Breast epithelium (tissue), 4 donors: ENCODE data around the gene CIPC. TPM values are rescaled to one million over a fixed set of nuclear protein-coding genes. Genes with fewer than 3 reads are reported as not detected.

ENCODE experiments used
- DNase-seq, 2 donors: peaks; one replicate each; pipeline ENCODE4 v3.0.0-alpha.2; 2019; ENCODE audit warnings: low spot score in 2 of 2
- H3K27ac ChIP-seq, 2 donors: fragments of 200-600 bp; sonication (generic) in 1 of 2; one replicate each; pipeline ENCODE4 v1.5.1; 2016 to 2019; ENCODE audit warnings: mild to moderate bottlenecking in 1 of 2
- H3K27me3 ChIP-seq, 2 donors: fragments of 200-600 bp; sonication (generic) in 1 of 2; one replicate each; pipeline versions ENCODE4 v1.5.1 to v1.6.0; 2017 to 2019; ENCODE audit warnings: control low read depth in 1 of 2, mild to moderate bottlenecking in 1 of 2
- H3K36me3 ChIP-seq: fragments of 200-600 bp; one replicate; pipeline ENCODE4 v1.5.1; 2019
- H3K4me1 ChIP-seq, 2 donors: fragments of 200-600 bp; sonication (generic); one replicate each; pipeline ENCODE4 v1.5.1; 2016 to 2019; ENCODE audit warnings: control low read depth in 1 of 2
- H3K4me3 ChIP-seq, 3 donors: fragments of 200-600 bp; sonication (generic); 1 replicate in 2 of 3; 2 replicates in 1 of 3; pipeline ENCODE4 v1.5.1; 2016 to 2019; ENCODE audit warnings: mild to moderate bottlenecking in 3 of 3, moderate library complexity in 2 of 3
- H3K9me3 ChIP-seq, 2 donors: fragments of 200-600 bp; sonication (generic) in 1 of 2; one replicate each; pipeline ENCODE4 v1.5.1; 2016 to 2019; ENCODE audit warnings: control low read depth in 1 of 2
- POLR2A ChIP-seq: fragments of 450-650 bp; IDR thresholded peaks from one replicate; pipeline ENCODE4 v1.6.1; 2016; ENCODE audit warnings: antibody characterized with exemption, mild to moderate bottlenecking, moderate library complexity
- POLR2AphosphoS5 ChIP-seq, 3 donors: sonication (generic); formaldehyde crosslinking; IDR thresholded peaks; one replicate each; pipeline ENCODE4 v1.6.1; 2017; ENCODE audit warnings: antibody characterized with exemption in 3 of 3
- intact Hi-C: fragments of 100-400 bp; cut with DNase I; formaldehyde crosslinking; loops from one replicate; pipeline ENCODE4 v1.15.1; 2023; ENCODE audit warnings: low total_unique reads
- total RNA-seq, 3 donors: library from RNA; depleted of rRNA; stranded (reverse); fragments of >200 nt; gene quantifications; one replicate each; pipeline ENCODE4 v1.1.0, GENCODE V29; 2016
- TF ChIP-seq, protein P1 (sequence below), 3 donors: fragments of 450-650 bp; IDR thresholded peaks; one replicate each; pipeline ENCODE4 v1.5.1; 2016 to 2017; ENCODE audit warnings: antibody characterized with exemption in 3 of 3, mild to moderate bottlenecking in 3 of 3, moderate library complexity in 3 of 3

CIPC gene
- total RNA-seq, 3 donors from 2014 or later = 40.6 to 64.8 (median 50.7) TPM

DNA sequence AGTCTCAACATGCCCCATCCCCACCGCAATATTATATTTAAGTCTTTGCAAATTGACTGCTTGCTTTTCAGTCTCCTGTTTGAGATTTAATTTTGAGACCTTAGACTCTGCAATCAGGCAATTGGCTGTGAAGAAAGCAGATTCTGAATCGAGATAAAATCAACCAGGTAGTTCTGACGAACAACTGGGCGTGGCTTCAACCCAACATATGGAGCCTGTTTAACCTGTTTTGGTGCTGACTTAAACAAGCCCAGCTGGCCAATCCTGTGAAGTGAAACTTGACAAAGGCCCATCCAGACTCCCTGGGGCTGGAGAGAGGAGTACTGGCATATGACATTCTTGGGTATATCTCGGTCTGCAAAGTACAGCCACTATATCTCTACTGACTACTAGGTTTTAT is 9.8 kb upstream of the CIPC start:
- H3K9me3 ChIP-seq = peaks cover 8 to 12% of the 10 kb centered on the region in 2 donors
- peaks cover 0 to 9% of the 10 kb centered on the region in 2 donors for H3K4me1 ChIP-seq
- H3K27ac ChIP-seq = peak overlapping the region; percentile 84 to 89
- DNase-seq = peak; percentile 86 to 88
- intact Hi-C loops = no loop called here
- TF ChIP-seq POLR2AphosphoS5 (IDR thresholded peaks at IDR 0.05) (peak in 2 of 3 donors; percentile 35 to 55), POLR2A (no peak)
- TF ChIP-seq, protein P1, sequence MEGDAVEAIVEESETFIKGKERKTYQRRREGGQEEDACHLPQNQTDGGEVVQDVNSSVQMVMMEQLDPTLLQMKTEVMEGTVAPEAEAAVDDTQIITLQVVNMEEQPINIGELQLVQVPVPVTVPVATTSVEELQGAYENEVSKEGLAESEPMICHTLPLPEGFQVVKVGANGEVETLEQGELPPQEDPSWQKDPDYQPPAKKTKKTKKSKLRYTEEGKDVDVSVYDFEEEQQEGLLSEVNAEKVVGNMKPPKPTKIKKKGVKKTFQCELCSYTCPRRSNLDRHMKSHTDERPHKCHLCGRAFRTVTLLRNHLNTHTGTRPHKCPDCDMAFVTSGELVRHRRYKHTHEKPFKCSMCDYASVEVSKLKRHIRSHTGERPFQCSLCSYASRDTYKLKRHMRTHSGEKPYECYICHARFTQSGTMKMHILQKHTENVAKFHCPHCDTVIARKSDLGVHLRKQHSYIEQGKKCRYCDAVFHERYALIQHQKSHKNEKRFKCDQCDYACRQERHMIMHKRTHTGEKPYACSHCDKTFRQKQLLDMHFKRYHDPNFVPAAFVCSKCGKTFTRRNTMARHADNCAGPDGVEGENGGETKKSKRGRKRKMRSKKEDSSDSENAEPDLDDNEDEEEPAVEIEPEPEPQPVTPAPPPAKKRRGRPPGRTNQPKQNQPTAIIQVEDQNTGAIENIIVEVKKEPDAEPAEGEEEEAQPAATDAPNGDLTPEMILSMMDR (IDR thresholded peaks at IDR 0.05) = no peak
- no peaks in the 10 kb centered on the region for H3K27me3 ChIP-seq
- no peaks in the 10 kb centered on the region for H3K36me3 ChIP-seq
- H3K4me3 ChIP-seq = no peak overlapping the region

DNA sequence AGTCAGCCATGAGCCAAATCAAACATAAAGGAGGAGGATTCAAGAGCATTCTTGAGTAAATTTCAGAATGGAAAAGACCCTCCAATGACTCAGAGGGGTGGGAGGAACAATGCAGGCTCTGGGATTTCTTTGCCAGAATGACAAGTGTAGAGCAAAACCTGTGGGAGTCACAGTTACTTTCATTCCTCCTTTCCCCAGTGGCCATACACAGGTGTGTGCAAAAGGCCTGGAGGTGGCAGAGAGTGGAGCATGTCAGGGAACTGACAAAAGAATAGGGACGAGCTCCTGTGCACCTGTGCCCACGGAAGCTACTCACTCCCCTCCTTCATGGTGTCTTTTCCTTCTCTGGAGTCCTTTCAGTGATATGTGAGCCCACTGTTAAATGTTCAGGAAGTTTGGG is 9.4 kb upstream of the CIPC start:
- H3K27me3 ChIP-seq = no peaks in the 10 kb centered on the region
- no peak overlapping the region for H3K4me3 ChIP-seq
- peaks cover 0 to 9% of the 10 kb centered on the region in 2 donors for H3K4me1 ChIP-seq
- no peak for DNase-seq
- H3K9me3 ChIP-seq = peaks cover 8 to 12% of the 10 kb centered on the region in 2 donors
- H3K36me3 ChIP-seq = no peaks in the 10 kb centered on the region
- TF ChIP-seq POLR2A (no peak), POLR2AphosphoS5 (IDR thresholded peaks at IDR 0.05) (no peak)
- TF ChIP-seq, protein P1 (IDR thresholded peaks at IDR 0.05) = no peak
- intact Hi-C loops = no loop called here
- H3K27ac ChIP-seq = peak overlapping the region; percentile 84 to 89

DNA sequence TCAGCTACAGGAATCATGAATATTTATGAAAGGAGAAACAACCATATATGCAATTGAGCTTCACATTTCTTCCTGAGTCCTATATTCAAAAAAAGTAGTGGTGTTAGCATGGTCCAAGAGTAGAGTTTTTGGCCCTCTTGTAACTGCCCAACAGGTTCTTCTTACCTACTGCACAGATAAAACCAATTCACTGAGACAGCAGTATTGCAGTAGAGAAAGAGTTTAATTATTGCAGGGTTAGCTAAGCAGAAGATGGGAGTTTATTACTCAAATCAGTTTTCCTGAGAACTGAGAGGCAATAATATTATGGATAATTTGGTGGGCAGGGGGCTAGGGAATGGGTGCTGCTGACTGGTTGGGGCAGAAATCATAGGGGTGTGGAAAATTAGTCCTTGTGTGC is 6.5 kb upstream of the CIPC start:
- no peak overlapping the region for H3K27ac ChIP-seq
- intact Hi-C loops = no loop called here
- no peaks in the 10 kb centered on the region for H3K27me3 ChIP-seq
- peaks cover 0 to 5% of the 10 kb centered on the region in 2 donors for H3K4me1 ChIP-seq
- no peaks in the 10 kb centered on the region for H3K36me3 ChIP-seq
- H3K4me3 ChIP-seq = no peak overlapping the region
- H3K9me3 ChIP-seq = peaks cover 8 to 12% of the 10 kb centered on the region in 2 donors
- no peak for DNase-seq
- TF ChIP-seq POLR2AphosphoS5 (IDR thresholded peaks at IDR 0.05) = no peak
- no peak for TF ChIP-seq POLR2A
- TF ChIP-seq, protein P1 (IDR thresholded peaks at IDR 0.05) = no peak

DNA sequence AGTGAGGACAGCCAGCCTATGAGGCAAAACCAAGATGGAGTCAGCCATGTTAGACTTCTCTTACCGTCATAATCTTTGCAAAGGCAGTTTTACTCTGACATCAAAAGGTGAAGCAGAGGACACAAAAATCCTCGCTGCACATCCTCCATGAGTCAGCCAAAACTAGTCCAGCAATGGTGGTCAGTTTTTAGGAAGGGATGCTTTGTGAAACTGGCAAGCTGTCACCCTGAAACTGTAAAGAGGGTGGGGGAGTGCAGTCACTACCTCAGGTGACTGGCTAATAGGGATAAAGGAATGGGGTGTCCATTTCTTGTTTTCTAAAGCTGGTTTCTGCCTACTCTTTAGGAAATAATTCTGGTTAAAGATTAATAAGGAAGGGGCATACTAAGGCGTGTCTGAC is 5.4 kb upstream of the CIPC start:
- Histone ChIP-seq H3K4me1 (peaks cover 0 to 13% of the 10 kb centered on the region in 2 donors), H3K4me3 (no peak overlapping the region), H3K27me3 (no peaks in the 10 kb centered on the region), H3K36me3 (no peaks in the 10 kb centered on the region), H3K27ac (no peak overlapping the region), H3K9me3 (peaks cover 8 to 12% of the 10 kb centered on the region in 2 donors)
- intact Hi-C loops = no loop called here
- no peak for DNase-seq
- no peak for TF ChIP-seq POLR2AphosphoS5 (IDR thresholded peaks at IDR 0.05)
- TF ChIP-seq, protein P1 (IDR thresholded peaks at IDR 0.05) = no peak
- TF ChIP-seq POLR2A = no peak

DNA sequence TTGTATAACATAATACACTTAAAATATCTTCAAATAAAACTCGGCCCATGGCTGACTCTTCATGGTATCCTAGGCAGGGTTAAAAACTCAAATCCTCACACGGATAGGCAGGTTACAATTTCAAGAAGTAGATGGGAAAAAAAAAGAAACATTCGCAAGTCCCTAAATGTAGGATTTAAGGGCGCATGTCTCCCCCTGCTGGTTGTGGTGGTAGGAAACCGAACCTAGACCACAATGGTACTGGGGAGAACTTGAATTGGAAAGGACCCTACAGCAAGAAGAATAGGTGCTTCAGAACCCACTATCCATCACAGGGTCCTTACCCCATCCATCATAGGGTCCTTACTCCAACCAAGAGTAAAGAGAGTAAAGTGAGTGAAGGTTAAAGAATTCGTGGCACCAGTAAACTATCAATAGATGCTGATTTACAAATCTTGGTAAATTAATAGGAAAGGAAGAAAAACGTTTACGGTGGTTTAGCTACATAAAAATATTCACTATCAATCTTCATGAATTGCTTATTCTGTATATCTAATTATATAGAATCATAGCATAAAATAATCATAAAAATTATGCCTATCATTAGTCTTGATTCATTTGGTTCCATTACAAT is 3.3 kb upstream of the CIPC start:
- no peak overlapping the region for H3K4me3 ChIP-seq
- peak; percentile 51 to 71 for DNase-seq
- no peak overlapping the region for H3K27ac ChIP-seq
- no peaks in the 10 kb centered on the region for H3K36me3 ChIP-seq
- H3K9me3 ChIP-seq = peaks cover 8 to 12% of the 10 kb centered on the region in 2 donors
- no peaks in the 10 kb centered on the region for H3K27me3 ChIP-seq
- intact Hi-C loops = no loop called here
- TF ChIP-seq, protein P1 (IDR thresholded peaks at IDR 0.05) = peak; percentile 67 to 87 (median 80)
- no peak for TF ChIP-seq POLR2A
- peak in 2 of 3 donors; percentile 20 to 25 for TF ChIP-seq POLR2AphosphoS5 (IDR thresholded peaks at IDR 0.05)
- H3K4me1 ChIP-seq = peaks cover 6 to 7% of the 10 kb centered on the region in 2 donors
